Left ventricle myocardium inferior (tissue), 1 donor: Measurements from ENCODE around the gene DHX16. TPM values are rescaled to one million over a fixed set of nuclear protein-coding genes. Genes with fewer than 3 reads are reported as not detected.

Source experiments
- DNase-seq: peaks from one replicate; pipeline ENCODE4 v3.0.0-alpha.2; 2020
- H3K27ac ChIP-seq: fragments of 200-600 bp; replicated peaks from 2 replicates; pipeline ENCODE4 v1.8.0; 2021
- H3K27me3 ChIP-seq: fragments of 200-600 bp; 2 replicates; pipeline ENCODE4 v1.8.0; 2021; ENCODE audit warnings: low read depth
- H3K36me3 ChIP-seq: fragments of 200-600 bp; 2 replicates; pipeline ENCODE4 v1.8.0; 2021
- H3K4me1 ChIP-seq: fragments of 200-600 bp; 2 replicates; pipeline ENCODE4 v1.8.0; 2021
- H3K4me3 ChIP-seq: fragments of 200-600 bp; 2 replicates; pipeline ENCODE4 v1.8.0; 2021; ENCODE audit warnings: mild to moderate bottlenecking, moderate library complexity
- H3K9me3 ChIP-seq: fragments of 200-600 bp; replicated peaks from 2 replicates; pipeline ENCODE4 v1.8.0; 2021
- intact Hi-C: fragments of 100-400 bp; cut with micrococcal nuclease; formaldehyde crosslinking; loops from one replicate; pipeline ENCODE4 v1.11.0; 2022
- total RNA-seq: library from RNA; stranded (reverse); fragmentation: NEBNext Ultra II Directional; extraction: Animal tissue kit (Norgen Biotek cat#: 25700); gene quantifications from one replicate; pipeline ENCODE4 v1.2.1, GENCODE V29; 2021
- TF ChIP-seq, protein P1 (sequence below): fragments of 200-600 bp; IDR thresholded peaks from 2 replicates; pipeline ENCODE4 v1.8.0; 2021; ENCODE audit warnings: antibody characterized with exemption, mild to moderate bottlenecking, borderline replicate concordance
- donor health status: DM: no; HTN: yes; CAD: no; lungs with severe emphysema.

The DHX16 gene
- total RNA-seq, 1 donor from 2014 or later, result 22.1 TPM

DNA sequence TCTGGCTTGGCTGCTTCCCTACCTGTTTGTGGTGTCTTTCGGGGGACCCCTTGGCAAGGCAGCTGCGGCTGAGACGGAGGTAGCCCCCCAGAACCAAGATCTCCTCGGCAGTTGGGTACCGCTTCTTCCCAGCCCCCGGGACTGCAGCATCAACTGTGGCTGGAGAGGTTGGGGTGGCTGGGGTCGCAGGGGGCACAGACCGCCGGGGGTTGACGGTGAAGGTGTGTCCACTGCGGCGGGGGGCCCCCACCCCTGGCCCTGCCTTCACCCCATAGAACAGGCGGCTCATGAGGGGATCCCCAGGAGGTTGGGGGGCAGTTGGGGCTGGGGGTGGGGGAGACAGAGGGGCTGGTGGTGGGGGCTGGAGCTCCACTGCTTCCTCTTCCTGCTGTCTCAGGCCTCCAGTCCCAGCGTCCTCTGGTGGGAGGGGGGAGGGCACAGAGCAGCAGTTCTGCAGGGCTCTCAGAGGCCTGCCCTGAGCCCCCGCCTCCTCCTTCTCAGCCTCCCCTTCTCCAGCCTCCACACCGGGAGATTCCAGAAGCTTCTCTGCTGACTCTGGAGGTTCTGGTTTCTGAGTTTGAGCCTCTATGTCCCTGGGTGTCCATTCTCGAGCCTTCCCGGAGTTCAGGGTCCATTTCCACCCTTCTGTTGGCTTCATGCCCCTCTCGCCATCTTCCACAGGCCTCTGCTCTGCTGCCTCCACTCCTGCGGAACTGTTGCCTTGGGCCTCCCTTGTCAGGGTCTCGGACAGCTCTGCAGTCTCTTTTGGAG lies 11.8 kb upstream of the DHX16 start:
- Histone ChIP-seq H3K27ac (peak overlapping the region; percentile 97), H3K36me3 (peaks cover 12% of the 10 kb centered on the region), H3K4me3 (peak overlapping the region; percentile 83), H3K9me3 (no peaks in the 10 kb centered on the region), H3K4me1 (peaks cover 98% of the 10 kb centered on the region), H3K27me3 (no peaks in the 10 kb centered on the region)
- TF ChIP-seq, protein P1, sequence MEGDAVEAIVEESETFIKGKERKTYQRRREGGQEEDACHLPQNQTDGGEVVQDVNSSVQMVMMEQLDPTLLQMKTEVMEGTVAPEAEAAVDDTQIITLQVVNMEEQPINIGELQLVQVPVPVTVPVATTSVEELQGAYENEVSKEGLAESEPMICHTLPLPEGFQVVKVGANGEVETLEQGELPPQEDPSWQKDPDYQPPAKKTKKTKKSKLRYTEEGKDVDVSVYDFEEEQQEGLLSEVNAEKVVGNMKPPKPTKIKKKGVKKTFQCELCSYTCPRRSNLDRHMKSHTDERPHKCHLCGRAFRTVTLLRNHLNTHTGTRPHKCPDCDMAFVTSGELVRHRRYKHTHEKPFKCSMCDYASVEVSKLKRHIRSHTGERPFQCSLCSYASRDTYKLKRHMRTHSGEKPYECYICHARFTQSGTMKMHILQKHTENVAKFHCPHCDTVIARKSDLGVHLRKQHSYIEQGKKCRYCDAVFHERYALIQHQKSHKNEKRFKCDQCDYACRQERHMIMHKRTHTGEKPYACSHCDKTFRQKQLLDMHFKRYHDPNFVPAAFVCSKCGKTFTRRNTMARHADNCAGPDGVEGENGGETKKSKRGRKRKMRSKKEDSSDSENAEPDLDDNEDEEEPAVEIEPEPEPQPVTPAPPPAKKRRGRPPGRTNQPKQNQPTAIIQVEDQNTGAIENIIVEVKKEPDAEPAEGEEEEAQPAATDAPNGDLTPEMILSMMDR, result no peak
- peak; percentile 61 for DNase-seq
- intact Hi-C loops, result no loop called here

DNA sequence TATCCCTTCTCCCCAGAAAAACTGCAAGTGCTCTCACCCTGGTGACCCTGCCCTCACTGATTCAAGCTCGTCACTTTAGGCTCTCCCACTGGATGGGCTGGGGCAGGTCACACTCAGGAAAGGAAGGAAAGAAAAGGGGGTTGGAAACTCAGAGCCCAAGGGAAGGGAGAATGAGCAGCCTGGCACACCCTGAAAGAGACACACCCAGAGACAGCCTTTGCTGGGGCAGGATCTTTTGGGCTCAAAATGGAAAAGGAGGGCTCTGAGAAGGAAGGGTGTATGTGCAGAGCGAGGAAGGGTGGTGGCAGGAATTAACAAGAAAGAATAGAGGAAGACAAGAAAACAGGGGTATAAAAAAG lies 11.2 kb upstream of the DHX16 start:
- H3K27ac ChIP-seq, result peak overlapping the region; percentile 97
- peaks cover 13% of the 10 kb centered on the region for H3K36me3 ChIP-seq
- no peaks in the 10 kb centered on the region for H3K27me3 ChIP-seq
- H3K4me3 ChIP-seq, result peak overlapping the region; percentile 83
- intact Hi-C loops, result no loop called here
- no peak for DNase-seq
- H3K4me1 ChIP-seq, result peaks cover 98% of the 10 kb centered on the region
- H3K9me3 ChIP-seq, result no peaks in the 10 kb centered on the region
- TF ChIP-seq, protein P1, result no peak

DNA sequence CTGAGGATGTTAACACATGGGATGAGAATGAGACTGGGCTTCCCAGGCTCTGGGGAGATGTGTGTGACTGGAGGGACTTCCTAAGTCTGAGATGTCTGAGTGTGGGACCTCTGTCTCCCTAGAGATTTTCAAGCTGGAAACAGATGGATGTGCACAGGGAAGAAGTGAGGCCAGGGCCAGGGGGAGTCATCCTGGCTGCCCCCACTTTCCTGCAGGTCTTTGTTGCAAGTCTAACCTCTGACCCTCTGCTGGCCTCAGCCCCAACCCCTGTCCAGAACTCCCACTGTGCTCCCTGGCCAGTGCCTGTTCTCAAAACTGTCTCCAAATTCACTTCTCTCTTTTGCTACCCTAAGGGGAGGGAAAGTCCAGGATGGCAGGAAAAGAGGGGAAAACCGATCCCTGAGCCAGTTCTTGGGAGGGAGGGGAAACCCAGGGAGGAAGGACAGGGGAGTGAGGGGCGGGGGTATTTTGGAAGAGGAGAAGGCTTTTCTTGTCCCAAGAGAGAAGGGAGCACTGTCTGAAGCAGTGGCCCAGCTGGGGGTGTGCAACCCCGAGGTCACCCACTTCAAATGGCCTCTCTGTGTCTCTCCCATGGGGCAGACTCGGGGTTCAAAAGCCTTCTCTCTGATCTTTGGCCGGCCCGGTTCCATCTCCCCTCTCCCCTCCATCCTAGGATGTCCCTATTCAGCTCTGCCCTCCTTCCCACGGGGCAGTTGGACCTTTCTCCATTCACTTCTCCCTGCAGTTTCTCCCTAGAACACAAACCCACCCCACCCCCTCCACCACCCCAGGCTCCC lies 10.6 kb upstream of the DHX16 start:
- Histone ChIP-seq H3K27me3 (no peaks in the 10 kb centered on the region), H3K9me3 (no peaks in the 10 kb centered on the region), H3K4me1 (peaks cover 97% of the 10 kb centered on the region), H3K4me3 (peak overlapping the region; percentile 83), H3K36me3 (peaks cover 17% of the 10 kb centered on the region), H3K27ac (peak overlapping the region; percentile 97)
- intact Hi-C loops, result no loop called here
- peak; percentile 37 for DNase-seq
- TF ChIP-seq, protein P1, result no peak

DNA sequence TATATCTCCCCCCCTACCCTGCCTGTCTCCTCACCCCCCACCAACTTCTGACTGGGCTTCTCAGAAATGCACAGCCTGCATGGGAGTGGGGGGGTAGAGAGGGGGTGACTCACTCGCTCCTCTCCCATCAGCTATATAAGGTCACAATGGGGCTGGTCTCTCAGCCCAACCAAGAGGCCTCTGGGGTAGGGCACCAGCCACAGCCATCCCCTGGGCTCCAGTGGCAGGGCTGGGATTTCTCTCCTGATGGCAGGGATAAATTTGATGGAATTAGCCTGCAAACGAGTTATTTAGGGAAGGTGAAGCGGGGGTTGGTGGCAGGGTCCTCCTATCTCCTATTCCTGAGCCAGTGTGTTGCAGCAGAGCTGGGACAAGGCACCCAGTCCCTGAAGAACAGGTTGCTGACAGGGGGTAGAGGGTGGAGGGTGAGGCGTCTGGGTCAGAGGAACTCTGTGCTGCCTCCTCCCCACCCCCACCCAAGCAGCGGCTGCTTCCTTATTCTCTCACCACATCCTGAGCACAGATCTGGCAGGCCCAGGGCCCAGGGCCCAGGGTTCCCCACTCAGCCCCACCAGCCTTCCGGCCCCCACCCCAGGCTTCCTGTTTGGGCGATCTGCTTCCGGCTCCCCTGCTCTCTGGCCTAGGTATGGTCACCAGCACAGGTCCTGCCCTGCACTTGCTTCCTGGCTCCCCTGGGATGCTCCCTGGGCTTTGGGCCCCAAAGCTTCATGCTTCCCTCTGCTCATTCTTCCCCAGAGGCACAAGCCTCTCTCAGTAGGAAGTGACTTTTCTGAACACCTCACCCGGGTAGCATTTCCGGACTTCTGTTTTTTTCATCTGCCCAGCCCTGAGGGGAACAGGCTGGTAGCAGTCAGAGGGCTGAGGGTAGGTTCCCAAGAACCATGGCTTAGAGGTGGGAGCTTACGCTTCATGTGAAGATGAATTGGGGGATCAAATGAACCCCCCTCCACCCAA lies 9.6 kb upstream of the DHX16 start:
- peak overlapping the region; percentile 83 for H3K4me3 ChIP-seq
- no peaks in the 10 kb centered on the region for H3K27me3 ChIP-seq
- H3K27ac ChIP-seq, result peak overlapping the region; percentile 97
- intact Hi-C loops, result no loop called here
- no peaks in the 10 kb centered on the region for H3K9me3 ChIP-seq
- peaks cover 27% of the 10 kb centered on the region for H3K36me3 ChIP-seq
- peak; percentile 85 for DNase-seq
- TF ChIP-seq, protein P1, result no peak
- H3K4me1 ChIP-seq, result peaks cover 88% of the 10 kb centered on the region

DNA sequence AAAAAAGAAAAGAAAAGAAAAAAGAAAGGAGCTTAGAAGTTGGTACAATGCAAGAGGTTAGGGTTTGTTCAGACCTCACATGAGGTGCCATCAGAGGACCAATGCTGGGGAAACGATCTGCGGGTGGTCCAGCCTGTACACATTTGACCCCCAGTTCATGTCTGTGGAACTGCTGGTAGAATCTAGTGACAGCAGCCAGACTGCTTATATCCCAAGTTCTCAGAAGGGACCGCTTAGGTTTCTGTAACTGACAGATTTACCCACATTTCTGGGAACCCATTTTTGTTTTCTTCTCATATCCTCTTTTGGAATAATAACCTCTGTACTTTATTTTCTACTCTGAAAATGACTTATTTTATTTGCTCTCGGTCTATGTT lies 8.9 kb upstream of the DHX16 start:
- peak overlapping the region; percentile 97 for H3K27ac ChIP-seq
- peaks cover 81% of the 10 kb centered on the region for H3K4me1 ChIP-seq
- no peaks in the 10 kb centered on the region for H3K9me3 ChIP-seq
- peak overlapping the region; percentile 83 for H3K4me3 ChIP-seq
- intact Hi-C loops, result no loop called here
- no peak for DNase-seq
- TF ChIP-seq, protein P1, result no peak
- H3K27me3 ChIP-seq, result no peaks in the 10 kb centered on the region
- peaks cover 34% of the 10 kb centered on the region for H3K36me3 ChIP-seq
